ENCODE measurements around the gene BMP6. TPM values are rescaled to one million over a fixed set of nuclear protein-coding genes. Genes with fewer than 3 reads are reported as not detected.

BMP6 gene
- total RNA-seq, 1 donor from 2014 or later: 0.41 TPM

DNA sequence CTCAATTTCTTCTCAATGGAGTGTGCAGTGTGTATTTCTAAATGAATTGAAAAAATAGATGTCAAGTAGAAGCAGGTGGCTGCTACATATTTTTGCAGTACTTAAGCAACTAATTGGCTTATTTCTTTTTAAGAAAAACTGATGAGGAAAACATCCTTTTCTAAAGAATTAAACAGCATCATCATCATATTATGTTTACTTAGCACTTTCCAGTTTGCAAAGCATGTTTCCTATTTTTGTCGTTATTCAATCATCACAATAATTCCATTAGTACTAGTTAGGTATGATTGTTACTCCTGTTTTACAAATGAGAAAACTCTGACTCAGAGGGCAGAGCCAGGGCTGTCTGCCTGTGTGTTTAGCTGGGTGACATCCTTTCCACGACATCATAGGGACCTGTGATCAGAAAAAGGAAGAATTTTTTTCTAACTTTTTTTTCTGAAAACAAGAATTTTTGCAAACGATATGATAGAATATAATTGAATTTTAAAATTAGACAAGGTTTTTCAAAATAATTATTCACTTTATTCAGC lies 22.7 kb upstream of the BMP6 start:
- no peak overlapping the region for H2AFZ ChIP-seq (replicated peaks)
- H3K27me3 Mint-ChIP-seq (ENCODE audit: insufficient read depth, low read depth): peaks cover 5% of the 10 kb centered on the region
- H3F3A ChIP-seq (ENCODE audit: low read depth): no peaks in the 10 kb centered on the region
- no peaks in the 10 kb centered on the region for H3K36me3 Mint-ChIP-seq
- no peaks in the 10 kb centered on the region for H3K9me3 Mint-ChIP-seq
- no peak overlapping the region for H3K27ac ChIP-seq
- no peak for DNase-seq (ENCODE audit: low spot score)
- H3K4me2 ChIP-seq: no peak overlapping the region
- no peaks in the 10 kb centered on the region for H3K27me3 ChIP-seq
- no peaks in the 10 kb centered on the region for H3K4me1 ChIP-seq
- H3K79me2 ChIP-seq (ENCODE audit: low read depth): no peaks in the 10 kb centered on the region
- no peaks in the 10 kb centered on the region for H3K36me3 ChIP-seq
- no peak overlapping the region for H3K4me3 ChIP-seq
- H4K20me1 ChIP-seq (ENCODE audit: low read depth): no peaks in the 10 kb centered on the region
- H3K9me3 ChIP-seq (ENCODE audit: low read depth): no peaks in the 10 kb centered on the region
- no peak overlapping the region for H3K27ac Mint-ChIP-seq
- H3K4me1 Mint-ChIP-seq: peaks cover 5% of the 10 kb centered on the region
- TF ChIP-seq, protein P1, sequence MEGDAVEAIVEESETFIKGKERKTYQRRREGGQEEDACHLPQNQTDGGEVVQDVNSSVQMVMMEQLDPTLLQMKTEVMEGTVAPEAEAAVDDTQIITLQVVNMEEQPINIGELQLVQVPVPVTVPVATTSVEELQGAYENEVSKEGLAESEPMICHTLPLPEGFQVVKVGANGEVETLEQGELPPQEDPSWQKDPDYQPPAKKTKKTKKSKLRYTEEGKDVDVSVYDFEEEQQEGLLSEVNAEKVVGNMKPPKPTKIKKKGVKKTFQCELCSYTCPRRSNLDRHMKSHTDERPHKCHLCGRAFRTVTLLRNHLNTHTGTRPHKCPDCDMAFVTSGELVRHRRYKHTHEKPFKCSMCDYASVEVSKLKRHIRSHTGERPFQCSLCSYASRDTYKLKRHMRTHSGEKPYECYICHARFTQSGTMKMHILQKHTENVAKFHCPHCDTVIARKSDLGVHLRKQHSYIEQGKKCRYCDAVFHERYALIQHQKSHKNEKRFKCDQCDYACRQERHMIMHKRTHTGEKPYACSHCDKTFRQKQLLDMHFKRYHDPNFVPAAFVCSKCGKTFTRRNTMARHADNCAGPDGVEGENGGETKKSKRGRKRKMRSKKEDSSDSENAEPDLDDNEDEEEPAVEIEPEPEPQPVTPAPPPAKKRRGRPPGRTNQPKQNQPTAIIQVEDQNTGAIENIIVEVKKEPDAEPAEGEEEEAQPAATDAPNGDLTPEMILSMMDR (IDR thresholded peaks at IDR 0.05): no peak
- TF ChIP-seq EZH2phosphoT487 (IDR thresholded peaks at IDR 0.05) (no peak), EZH2 (IDR thresholded peaks at IDR 0.05) (no peak)
- no peak overlapping the region for H3K4me3 Mint-ChIP-seq
- no peak overlapping the region for H3K9ac ChIP-seq

DNA sequence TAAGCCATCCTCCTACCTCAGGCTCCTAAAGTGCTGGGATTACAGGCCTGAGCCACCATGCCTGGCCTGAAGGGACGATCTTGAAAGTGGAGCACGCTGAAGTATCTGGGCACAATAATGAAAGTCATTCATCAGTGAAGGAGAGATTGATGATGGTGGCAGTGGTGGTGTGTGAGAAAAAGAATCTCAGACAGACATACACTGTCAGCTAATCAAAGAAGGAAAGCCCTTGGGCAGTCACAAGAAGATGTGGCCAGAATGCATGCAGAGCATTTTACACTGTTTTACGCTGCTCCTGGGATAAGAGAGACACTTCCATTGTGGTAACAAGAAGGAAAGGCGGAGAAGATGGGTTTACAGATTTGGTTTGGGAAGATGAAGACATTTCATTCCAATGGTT lies 20.4 kb upstream of the BMP6 start:
- no peaks in the 10 kb centered on the region for H4K20me1 ChIP-seq (ENCODE audit: low read depth)
- no peaks in the 10 kb centered on the region for H3K4me1 Mint-ChIP-seq
- H3K36me3 ChIP-seq: no peaks in the 10 kb centered on the region
- peaks cover 3% of the 10 kb centered on the region for H3K27me3 Mint-ChIP-seq (ENCODE audit: insufficient read depth, low read depth)
- H3K4me1 ChIP-seq: no peaks in the 10 kb centered on the region
- no peak overlapping the region for H3K4me2 ChIP-seq
- no peak for DNase-seq (ENCODE audit: low spot score)
- no peaks in the 10 kb centered on the region for H3F3A ChIP-seq (ENCODE audit: low read depth)
- TF ChIP-seq EZH2 (IDR thresholded peaks at IDR 0.05): no peak
- TF ChIP-seq, protein P1 (IDR thresholded peaks at IDR 0.05): no peak
- TF ChIP-seq EZH2phosphoT487 (IDR thresholded peaks at IDR 0.05): no peak
- H3K27me3 ChIP-seq: no peaks in the 10 kb centered on the region
- H3K4me3 ChIP-seq: no peak overlapping the region
- H2AFZ ChIP-seq (replicated peaks): no peak overlapping the region
- H3K9ac ChIP-seq: no peak overlapping the region
- H3K27ac ChIP-seq: no peak overlapping the region
- H3K9me3 ChIP-seq (ENCODE audit: low read depth): no peaks in the 10 kb centered on the region
- no peaks in the 10 kb centered on the region for H3K36me3 Mint-ChIP-seq
- no peak overlapping the region for H3K4me3 Mint-ChIP-seq
- H3K9me3 Mint-ChIP-seq: no peaks in the 10 kb centered on the region
- no peak overlapping the region for H3K27ac Mint-ChIP-seq
- H3K79me2 ChIP-seq (ENCODE audit: low read depth): no peaks in the 10 kb centered on the region

GRCh38 chr6:7706269-7706668 lies 19.6 kb upstream of the BMP6 start:
- H3K4me2 ChIP-seq: no peak overlapping the region
- Mint-ChIP-seq H3K9me3 (no peaks in the 10 kb centered on the region), H3K4me3 (no peak overlapping the region), H3K4me1 (no peaks in the 10 kb centered on the region), H3K27me3 (ENCODE audit: insufficient read depth, low read depth) (peaks cover 3% of the 10 kb centered on the region), H3K36me3 (no peaks in the 10 kb centered on the region), H3K27ac (no peak overlapping the region)
- no peak overlapping the region for H3K9ac ChIP-seq
- no peaks in the 10 kb centered on the region for H4K20me1 ChIP-seq (ENCODE audit: low read depth)
- TF ChIP-seq EZH2 (IDR thresholded peaks at IDR 0.05) (no peak), EZH2phosphoT487 (IDR thresholded peaks at IDR 0.05) (no peak)
- TF ChIP-seq, protein P1 (IDR thresholded peaks at IDR 0.05): no peak
- H3K4me3 ChIP-seq: no peak overlapping the region
- DNase-seq (ENCODE audit: low spot score): no peak
- H3K9me3 ChIP-seq (ENCODE audit: low read depth): no peaks in the 10 kb centered on the region
- H2AFZ ChIP-seq (replicated peaks): no peak overlapping the region
- no peaks in the 10 kb centered on the region for H3K36me3 ChIP-seq
- no peaks in the 10 kb centered on the region for H3K79me2 ChIP-seq (ENCODE audit: low read depth)
- H3K4me1 ChIP-seq: no peaks in the 10 kb centered on the region
- no peaks in the 10 kb centered on the region for H3K27me3 ChIP-seq
- H3K27ac ChIP-seq: no peak overlapping the region
- no peaks in the 10 kb centered on the region for H3F3A ChIP-seq (ENCODE audit: low read depth)
